ENCODE results near the gene MYH7B.

GRCh38 chr20:34947336-34947735, 8.3 kb upstream of the MYH7B start:
- TF ChIP-seq, protein P1, sequence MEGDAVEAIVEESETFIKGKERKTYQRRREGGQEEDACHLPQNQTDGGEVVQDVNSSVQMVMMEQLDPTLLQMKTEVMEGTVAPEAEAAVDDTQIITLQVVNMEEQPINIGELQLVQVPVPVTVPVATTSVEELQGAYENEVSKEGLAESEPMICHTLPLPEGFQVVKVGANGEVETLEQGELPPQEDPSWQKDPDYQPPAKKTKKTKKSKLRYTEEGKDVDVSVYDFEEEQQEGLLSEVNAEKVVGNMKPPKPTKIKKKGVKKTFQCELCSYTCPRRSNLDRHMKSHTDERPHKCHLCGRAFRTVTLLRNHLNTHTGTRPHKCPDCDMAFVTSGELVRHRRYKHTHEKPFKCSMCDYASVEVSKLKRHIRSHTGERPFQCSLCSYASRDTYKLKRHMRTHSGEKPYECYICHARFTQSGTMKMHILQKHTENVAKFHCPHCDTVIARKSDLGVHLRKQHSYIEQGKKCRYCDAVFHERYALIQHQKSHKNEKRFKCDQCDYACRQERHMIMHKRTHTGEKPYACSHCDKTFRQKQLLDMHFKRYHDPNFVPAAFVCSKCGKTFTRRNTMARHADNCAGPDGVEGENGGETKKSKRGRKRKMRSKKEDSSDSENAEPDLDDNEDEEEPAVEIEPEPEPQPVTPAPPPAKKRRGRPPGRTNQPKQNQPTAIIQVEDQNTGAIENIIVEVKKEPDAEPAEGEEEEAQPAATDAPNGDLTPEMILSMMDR (conservative IDR thresholded peaks at IDR 0.05; ENCODE audit: low read depth, low read length) = no peak
- TF ChIP-seq EZH2 (IDR thresholded peaks at IDR 0.05; ENCODE audit: borderline replicate concordance, low read depth, low read length, poor library complexity, severe bottlenecking) = no peak
